ENCODE data around the gene FXYD1. TPM values are rescaled to one million over a fixed set of nuclear protein-coding genes. Genes with fewer than 3 reads are reported as not detected.

FXYD1 gene
- total and polyA plus RNA-seq, 7 donors, result 210 to 860 (median 542) TPM

DNA sequence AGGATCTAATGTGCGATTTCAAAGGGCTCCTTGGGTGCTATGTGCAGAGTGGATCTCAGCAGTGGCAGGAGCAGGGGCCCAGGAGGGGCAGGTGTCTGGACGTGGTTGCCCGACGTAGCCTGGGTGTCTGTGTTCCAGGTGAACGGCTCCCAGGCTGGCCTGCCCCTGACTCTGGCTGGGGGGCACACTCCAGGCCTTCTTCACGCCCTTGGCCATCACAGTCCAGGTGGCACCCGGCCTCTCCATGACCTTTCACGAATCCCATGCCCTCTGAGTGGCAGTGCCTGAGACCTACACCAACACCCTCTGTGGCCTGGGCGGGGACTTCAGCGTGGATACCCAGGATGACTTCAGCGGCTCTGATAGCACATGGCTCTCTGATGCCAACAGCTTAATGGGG is 34.3 kb upstream of the FXYD1 start:
- ATAC-seq (no peak), DNase-seq (no peak)
- Histone ChIP-seq H3K9me3 (no peaks in the 10 kb centered on the region), H3K4me3 (no peak overlapping the region), H3K4me1 (no peaks in the 10 kb centered on the region), H3K27ac (no peak overlapping the region), H3K36me3 (ENCODE audit: insufficient read depth in 1 of 2, low read depth in 1 of 2) (no peaks in the 10 kb centered on the region), H3K27me3 (ENCODE audit: insufficient read depth in 3 of 3, low read length in 2 of 3) (no peaks in the 10 kb centered on the region)
- TF ChIP-seq, protein P1, sequence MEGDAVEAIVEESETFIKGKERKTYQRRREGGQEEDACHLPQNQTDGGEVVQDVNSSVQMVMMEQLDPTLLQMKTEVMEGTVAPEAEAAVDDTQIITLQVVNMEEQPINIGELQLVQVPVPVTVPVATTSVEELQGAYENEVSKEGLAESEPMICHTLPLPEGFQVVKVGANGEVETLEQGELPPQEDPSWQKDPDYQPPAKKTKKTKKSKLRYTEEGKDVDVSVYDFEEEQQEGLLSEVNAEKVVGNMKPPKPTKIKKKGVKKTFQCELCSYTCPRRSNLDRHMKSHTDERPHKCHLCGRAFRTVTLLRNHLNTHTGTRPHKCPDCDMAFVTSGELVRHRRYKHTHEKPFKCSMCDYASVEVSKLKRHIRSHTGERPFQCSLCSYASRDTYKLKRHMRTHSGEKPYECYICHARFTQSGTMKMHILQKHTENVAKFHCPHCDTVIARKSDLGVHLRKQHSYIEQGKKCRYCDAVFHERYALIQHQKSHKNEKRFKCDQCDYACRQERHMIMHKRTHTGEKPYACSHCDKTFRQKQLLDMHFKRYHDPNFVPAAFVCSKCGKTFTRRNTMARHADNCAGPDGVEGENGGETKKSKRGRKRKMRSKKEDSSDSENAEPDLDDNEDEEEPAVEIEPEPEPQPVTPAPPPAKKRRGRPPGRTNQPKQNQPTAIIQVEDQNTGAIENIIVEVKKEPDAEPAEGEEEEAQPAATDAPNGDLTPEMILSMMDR (IDR thresholded peaks at IDR 0.05), result no peak
- 87 to 91% (median 89%) methylated on average over 8 to 11 of the region's 11 CpGs for WGBS, 3 donors
- intact Hi-C loops (cut with DNase I), result no loop called here

DNA sequence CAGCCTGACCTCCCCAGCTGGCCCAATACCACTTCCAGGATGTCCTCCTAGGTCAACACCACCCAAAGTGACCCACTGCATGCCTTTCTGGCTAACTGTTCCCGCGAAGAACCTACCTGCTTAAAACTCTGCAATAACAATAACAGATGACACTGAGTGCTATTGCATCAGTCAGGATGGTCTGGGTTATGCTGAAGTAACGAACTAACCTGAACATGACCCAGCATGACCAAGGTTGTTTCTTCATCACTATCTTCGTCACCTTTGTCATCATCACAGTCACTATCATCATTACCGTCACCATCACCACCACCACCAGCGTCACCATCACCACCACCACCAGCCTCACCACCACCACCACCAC is 33.6 kb upstream of the FXYD1 start:
- no peaks in the 10 kb centered on the region for H3K9me3 ChIP-seq
- intact Hi-C loops (cut with DNase I), result no loop called here

DNA sequence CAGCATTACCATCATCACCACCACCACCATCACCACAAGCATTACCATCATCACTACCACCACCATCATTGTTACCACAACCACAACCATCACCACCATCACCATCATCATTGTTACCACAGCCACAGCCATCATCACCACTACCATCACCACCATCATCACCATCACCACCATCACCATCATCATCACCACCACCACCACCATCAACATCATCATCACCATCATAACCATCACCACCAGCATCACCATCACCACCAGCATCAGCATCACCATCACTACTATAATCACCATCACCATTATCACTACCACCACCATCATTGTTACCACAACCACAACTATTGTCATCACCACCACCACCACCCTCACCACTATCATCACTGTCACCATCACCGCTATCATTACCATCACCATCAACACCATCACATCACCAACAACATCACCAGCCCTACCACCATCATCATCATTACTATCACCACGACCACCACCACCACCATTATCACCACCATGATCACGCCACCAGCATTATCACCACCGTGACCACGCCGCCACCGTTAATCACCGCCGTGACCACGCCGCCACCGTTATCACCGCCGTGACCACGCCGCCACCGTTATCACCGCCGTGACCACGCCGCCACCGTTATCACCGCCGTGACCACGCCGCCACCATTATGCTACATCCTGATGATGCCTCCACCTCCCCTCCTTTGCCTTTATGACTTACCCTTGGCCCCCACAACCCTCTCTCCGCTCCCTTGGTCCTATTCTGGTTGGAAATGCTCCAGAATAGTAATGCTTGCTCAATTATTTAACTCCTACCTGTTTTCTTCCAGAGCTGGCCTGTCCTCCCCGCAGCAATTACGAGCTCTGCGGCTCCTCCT is 33.0 kb upstream of the FXYD1 start:
- ATAC-seq (no peak), DNase-seq (no peak)
- H3K27ac ChIP-seq, result no peak overlapping the region
- H3K27me3 ChIP-seq (ENCODE audit: insufficient read depth in 3 of 3, low read length in 2 of 3), result no peaks in the 10 kb centered on the region
- intact Hi-C loops (cut with DNase I), result no loop called here
- H3K36me3 ChIP-seq (ENCODE audit: insufficient read depth in 1 of 2, low read depth in 1 of 2), result no peaks in the 10 kb centered on the region
- H3K4me3 ChIP-seq, result no peak overlapping the region
- TF ChIP-seq, protein P1 (IDR thresholded peaks at IDR 0.05), result no peak
- no peaks in the 10 kb centered on the region for H3K4me1 ChIP-seq
- no peaks in the 10 kb centered on the region for H3K9me3 ChIP-seq
- 73 to 78% (median 78%) methylated on average over 30 of the region's 30 CpGs for WGBS, 3 donors

More for the DNA sequence above, 33.6 kb upstream of the FXYD1 start:
- Histone ChIP-seq H3K4me1 (no peaks in the 10 kb centered on the region), H3K27ac (no peak overlapping the region), H3K36me3 (ENCODE audit: insufficient read depth in 1 of 2, low read depth in 1 of 2) (no peaks in the 10 kb centered on the region), H3K27me3 (ENCODE audit: insufficient read depth in 3 of 3, low read length in 2 of 3) (no peaks in the 10 kb centered on the region), H3K4me3 (no peak overlapping the region)
- no peak for ATAC-seq
- no peak for DNase-seq
- 94 to 98% (median 95%) methylated on average over 6 of the region's 6 CpGs for WGBS, 3 donors
- TF ChIP-seq, protein P1 (IDR thresholded peaks at IDR 0.05), result no peak

DNA sequence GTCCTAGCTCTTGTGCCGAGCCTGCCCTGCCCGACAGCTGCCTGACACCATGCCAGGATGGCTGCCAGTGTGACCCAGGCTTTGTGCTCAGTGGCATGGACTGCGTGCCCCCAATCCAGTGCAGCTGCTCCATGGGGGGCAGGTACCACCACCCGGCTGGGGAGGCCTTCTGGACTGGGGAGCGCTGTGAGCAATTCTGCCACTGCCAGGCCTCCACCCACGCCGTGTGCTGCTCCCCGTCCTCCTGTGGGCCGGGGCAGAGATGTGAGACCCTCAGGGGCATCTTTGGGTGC is 32.4 kb upstream of the FXYD1 start:
- Histone ChIP-seq H3K4me1 (no peaks in the 10 kb centered on the region), H3K27ac (no peak overlapping the region), H3K36me3 (ENCODE audit: insufficient read depth in 1 of 2, low read depth in 1 of 2) (no peaks in the 10 kb centered on the region), H3K9me3 (no peaks in the 10 kb centered on the region), H3K27me3 (ENCODE audit: insufficient read depth in 3 of 3, low read length in 2 of 3) (no peaks in the 10 kb centered on the region), H3K4me3 (no peak overlapping the region)
- ATAC-seq (peak; percentile 51 to 70 (median 65)), DNase-seq (no peak)
- WGBS, 3 donors, result 31 to 56% (median 47%) methylated on average over 9 of the region's 9 CpGs
- TF ChIP-seq, protein P1 (IDR thresholded peaks at IDR 0.05), result no peak
- intact Hi-C loops (cut with DNase I), result no loop called here
